Spleen (tissue), 11 donors: ENCODE data around the gene MAP1LC3B2. TPM values are rescaled to one million over a fixed set of nuclear protein-coding genes. Genes with fewer than 3 reads are reported as not detected.

Experiments used
- DNase-seq: peaks from one replicate; pipeline ENCODE4 v3.0.0-alpha.2; 2020
- H3K27ac ChIP-seq, 8 donors: fragments of 200-600 bp; sonication (generic) in 7 of 8; 1 replicate in 4 of 8; 2 replicates in 4 of 8; pipeline versions ENCODE4 v1.5.0 to v1.8.0; 2016 to 2021; ENCODE audit warnings: inconsistent platforms in 4 of 8, mild to moderate bottlenecking in 4 of 8, moderate library complexity in 1 of 8
- H3K27me3 ChIP-seq, 7 donors: fragments of 200-600 bp; sonication (generic) in 6 of 7; replicated peaks in 1 of 7; 1 replicate in 4 of 7; 2 replicates in 3 of 7; pipeline versions ENCODE4 v1.5.0 to v1.8.0; 2016 to 2021; ENCODE audit warnings: inconsistent platforms in 3 of 7, mild to moderate bottlenecking in 1 of 7
- H3K36me3 ChIP-seq, 6 donors: fragments of 200-600 bp; sonication (generic) in 5 of 6; 1 replicate in 4 of 6; 2 replicates in 2 of 6; pipeline versions ENCODE4 v1.5.0 to v1.8.0; 2016 to 2021; ENCODE audit warnings: inconsistent platforms in 2 of 6
- H3K4me1 ChIP-seq, 6 donors: fragments of 200-600 bp; sonication (generic) in 5 of 6; 1 replicate in 3 of 6; 2 replicates in 3 of 6; pipeline versions ENCODE4 v1.5.0 to v1.8.0; 2016 to 2021; ENCODE audit warnings: inconsistent platforms in 3 of 6
- H3K4me3 ChIP-seq, 8 donors: fragments of 200-600 bp; sonication (generic) in 7 of 8; 1 replicate in 4 of 8; 2 replicates in 4 of 8; pipeline versions ENCODE4 v1.5.0 to v1.8.0; 2016 to 2021; ENCODE audit warnings: inconsistent platforms in 4 of 8, mild to moderate bottlenecking in 4 of 8, moderate library complexity in 2 of 8
- H3K9me3 ChIP-seq, 8 donors: fragments of 200-600 bp; sonication (generic) in 7 of 8; 1 replicate in 4 of 8; 2 replicates in 4 of 8; pipeline versions ENCODE4 v1.5.0 to v1.8.0; 2016 to 2021; ENCODE audit warnings: inconsistent platforms in 4 of 8
- POLR2A ChIP-seq, 3 donors: fragments of 450-650 bp; IDR thresholded peaks; one replicate each; pipeline ENCODE4 v1.5.1; 2017; ENCODE audit warnings: antibody characterized with exemption in 3 of 3, mild to moderate bottlenecking in 1 of 3
- POLR2AphosphoS5 ChIP-seq, 3 donors: sonication (generic); formaldehyde crosslinking; IDR thresholded peaks; one replicate each; pipeline ENCODE4 v1.5.1; 2017; ENCODE audit warnings: antibody characterized with exemption in 3 of 3
- whole genome bisulfite sequencing, 5 donors: extraction: QIAGEN DNeasy Blood & Tissue Kit in 3 of 5; methylation state at CpG; one replicate each; pipeline versions ENCODE4 v1.1.5 to v1.1.7; 2013 to 2018; 5-methylcytosine and 5-hydroxymethylcytosine counted together
- intact Hi-C: fragments of 100-400 bp; cut with DNase I; formaldehyde crosslinking; loops from one replicate; pipeline ENCODE4 v1.15.0; 2023; ENCODE audit warnings: low total_unique reads
- polyA plus RNA-seq, 3 donors: library from polyadenylated mRNA; stranded (reverse); fragments of 200-250 nt; gene quantifications; one replicate each; pipeline ENCODE4 v1.2.1, GENCODE V29; 2013
- total RNA-seq, 7 donors: library from RNA; depleted of rRNA in 3 of 7; stranded (reverse); fragments of >200 nt in 3 of 7; fragmentation: NEBNext Ultra II Directional in 4 of 7; extraction: Animal tissue kit (Norgen Biotek cat#: 25700) in 4 of 7; gene quantifications; one replicate each; pipeline versions ENCODE4 v1.1.0 to v1.2.1, GENCODE V29; 2016 to 2021
- TF ChIP-seq, protein P1 (sequence below), 11 experiments: fragments of 200-600 bp in 7 of 11; fragments of 450-650 bp in 4 of 11; sonication (generic) in 4 of 11; IDR thresholded peaks in 8 of 11; conservative IDR thresholded peaks in 3 of 11; 1 replicate in 7 of 11; 2 replicates in 4 of 11; pipeline versions ENCODE4 v1.4.0 to v1.8.0; 2016 to 2021; ENCODE audit warnings: antibody characterized with exemption in 11 of 11, inconsistent platforms in 4 of 11, mild to moderate bottlenecking in 1 of 11
- donor health status: healthy with polysubstance abuse.
- donor health status: DM: no; HTN: no; CAD: no; lungs with moderate emphysema.
- donor health status: DM: no; HTN: no; CAD: no.
- donor health status: Bipolar disorder and iron deficiency.
- donor health status: healthy.
- donor health status: DM: no; HTN: no; CAD: no.
- donor health status: DM: yes; HTN: yes; CAD: no.

Gene MAP1LC3B2
- total and polyA plus RNA-seq, 10 donors = 0.86 to 3.0 (median 1.7) TPM

DNA sequence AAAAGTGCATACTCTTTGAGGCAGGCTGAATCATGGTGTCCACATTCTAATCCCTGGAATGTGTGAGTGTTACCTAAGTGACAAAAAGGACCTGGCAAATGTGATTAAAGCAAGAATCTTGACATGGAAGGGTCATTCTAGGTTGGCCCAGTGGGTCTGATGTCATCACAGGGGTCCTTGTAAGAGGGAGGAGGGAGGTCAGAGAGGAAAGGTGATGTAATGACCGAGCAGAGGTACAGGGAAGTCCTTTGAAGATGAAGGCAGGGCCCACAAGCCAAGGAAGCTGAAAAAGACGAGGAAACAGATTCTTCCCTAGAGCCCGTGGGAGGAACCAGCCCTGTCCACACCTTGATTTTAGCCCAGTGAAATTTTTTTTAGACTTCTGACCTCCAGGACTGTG, 60.1 kb downstream of the MAP1LC3B2 start:
- Histone ChIP-seq H3K4me1 (no peaks in the 10 kb centered on the region), H3K36me3 (no peaks in the 10 kb centered on the region), H3K9me3 (peaks cover 0 to 30% (median 23%) of the 10 kb centered on the region in 8 donors), H3K27ac (no peak overlapping the region), H3K4me3 (no peak overlapping the region), H3K27me3 (no peaks in the 10 kb centered on the region)
- intact Hi-C loops = no loop called here
- DNase-seq = no peak
- TF ChIP-seq, protein P1, sequence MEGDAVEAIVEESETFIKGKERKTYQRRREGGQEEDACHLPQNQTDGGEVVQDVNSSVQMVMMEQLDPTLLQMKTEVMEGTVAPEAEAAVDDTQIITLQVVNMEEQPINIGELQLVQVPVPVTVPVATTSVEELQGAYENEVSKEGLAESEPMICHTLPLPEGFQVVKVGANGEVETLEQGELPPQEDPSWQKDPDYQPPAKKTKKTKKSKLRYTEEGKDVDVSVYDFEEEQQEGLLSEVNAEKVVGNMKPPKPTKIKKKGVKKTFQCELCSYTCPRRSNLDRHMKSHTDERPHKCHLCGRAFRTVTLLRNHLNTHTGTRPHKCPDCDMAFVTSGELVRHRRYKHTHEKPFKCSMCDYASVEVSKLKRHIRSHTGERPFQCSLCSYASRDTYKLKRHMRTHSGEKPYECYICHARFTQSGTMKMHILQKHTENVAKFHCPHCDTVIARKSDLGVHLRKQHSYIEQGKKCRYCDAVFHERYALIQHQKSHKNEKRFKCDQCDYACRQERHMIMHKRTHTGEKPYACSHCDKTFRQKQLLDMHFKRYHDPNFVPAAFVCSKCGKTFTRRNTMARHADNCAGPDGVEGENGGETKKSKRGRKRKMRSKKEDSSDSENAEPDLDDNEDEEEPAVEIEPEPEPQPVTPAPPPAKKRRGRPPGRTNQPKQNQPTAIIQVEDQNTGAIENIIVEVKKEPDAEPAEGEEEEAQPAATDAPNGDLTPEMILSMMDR (IDR thresholded peaks at IDR 0.05 in 8 of 11, conservative IDR thresholded peaks at IDR 0.05 in 3 of 11) = no peak
- TF ChIP-seq POLR2AphosphoS5 (IDR thresholded peaks at IDR 0.05) (no peak), POLR2A (IDR thresholded peaks at IDR 0.05) (no peak)
- 37 to 91% (median 50%) methylated on average over 3 of the region's 3 CpGs for WGBS, 5 donors

DNA sequence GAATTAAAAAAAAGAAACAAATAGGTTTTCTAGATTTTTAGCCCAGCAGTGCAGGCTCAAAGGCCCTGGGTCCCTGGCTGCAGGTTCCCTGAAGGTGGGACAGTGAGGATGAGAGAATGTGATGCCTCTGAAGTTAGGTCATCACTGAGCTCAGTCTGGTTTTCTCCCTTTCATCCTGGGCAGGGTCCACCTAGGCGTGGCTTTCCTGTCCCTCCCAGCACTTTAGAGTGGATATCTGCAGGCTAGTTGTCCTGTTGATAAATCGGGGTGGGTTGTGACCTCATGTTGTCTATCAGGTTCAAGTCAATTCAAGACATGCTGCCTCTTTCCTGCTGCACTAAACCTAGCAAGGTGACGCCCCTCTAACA, 60.9 kb downstream of the MAP1LC3B2 start:
- no peak overlapping the region for H3K27ac ChIP-seq
- H3K27me3 ChIP-seq = no peaks in the 10 kb centered on the region
- no peaks in the 10 kb centered on the region for H3K36me3 ChIP-seq
- intact Hi-C loops = no loop called here
- no peak for DNase-seq
- 65 to 84% (median 71%) methylated on average over 3 of the region's 3 CpGs for WGBS, 5 donors
- H3K9me3 ChIP-seq = peaks cover 0 to 31% (median 23%) of the 10 kb centered on the region in 8 donors
- H3K4me1 ChIP-seq = no peaks in the 10 kb centered on the region
- TF ChIP-seq, protein P1 (IDR thresholded peaks at IDR 0.05 in 8 of 11, conservative IDR thresholded peaks at IDR 0.05 in 3 of 11) = no peak
- TF ChIP-seq POLR2AphosphoS5 (IDR thresholded peaks at IDR 0.05) = no peak
- no peak for TF ChIP-seq POLR2A (IDR thresholded peaks at IDR 0.05)
- no peak overlapping the region for H3K4me3 ChIP-seq

DNA sequence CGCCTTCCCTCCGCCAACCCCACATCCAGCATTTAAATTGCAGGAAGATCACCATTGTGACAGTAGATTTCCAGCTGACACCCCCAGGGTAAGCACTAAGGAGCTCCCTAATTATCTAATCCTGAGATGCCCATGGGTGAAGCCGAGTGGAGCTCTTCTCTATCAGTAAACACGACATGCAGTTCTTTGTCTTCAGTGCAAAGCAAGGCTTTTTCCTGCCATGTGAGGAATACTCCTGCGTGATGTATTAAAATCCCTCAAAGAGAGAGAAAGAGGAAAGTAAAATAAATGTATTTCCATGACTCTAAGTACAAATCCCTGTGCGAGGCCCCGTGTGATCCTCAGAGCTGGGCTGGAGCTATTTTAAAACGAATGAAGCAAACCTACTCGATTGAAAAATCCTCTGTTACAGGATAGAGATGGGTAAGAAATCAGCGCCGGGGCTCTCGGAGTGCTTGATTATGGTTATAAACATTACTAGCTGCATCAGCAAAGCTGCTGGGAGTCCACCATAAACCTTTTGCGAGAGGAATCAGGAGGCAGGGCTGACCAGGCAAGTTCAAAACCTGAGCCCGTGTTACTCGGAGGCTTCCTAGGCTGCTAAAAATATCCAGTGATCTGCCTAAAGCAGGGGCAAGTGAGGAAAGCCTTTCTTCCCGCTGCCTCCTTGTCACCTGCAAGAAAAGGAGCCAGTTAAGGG, 61.5 kb downstream of the MAP1LC3B2 start:
- intact Hi-C loops = no loop called here
- Histone ChIP-seq H3K27me3 (no peaks in the 10 kb centered on the region), H3K4me1 (no peaks in the 10 kb centered on the region), H3K4me3 (no peak overlapping the region), H3K27ac (no peak overlapping the region), H3K9me3 (peaks cover 0 to 31% (median 23%) of the 10 kb centered on the region in 8 donors), H3K36me3 (no peaks in the 10 kb centered on the region)
- no peak for DNase-seq
- TF ChIP-seq POLR2AphosphoS5 (IDR thresholded peaks at IDR 0.05) = no peak
- TF ChIP-seq POLR2A (IDR thresholded peaks at IDR 0.05) = no peak
- TF ChIP-seq, protein P1 (IDR thresholded peaks at IDR 0.05 in 8 of 11, conservative IDR thresholded peaks at IDR 0.05 in 3 of 11) = no peak
- WGBS, 5 donors = 74 to 91% (median 80%) methylated on average over 16 of the region's 16 CpGs

DNA sequence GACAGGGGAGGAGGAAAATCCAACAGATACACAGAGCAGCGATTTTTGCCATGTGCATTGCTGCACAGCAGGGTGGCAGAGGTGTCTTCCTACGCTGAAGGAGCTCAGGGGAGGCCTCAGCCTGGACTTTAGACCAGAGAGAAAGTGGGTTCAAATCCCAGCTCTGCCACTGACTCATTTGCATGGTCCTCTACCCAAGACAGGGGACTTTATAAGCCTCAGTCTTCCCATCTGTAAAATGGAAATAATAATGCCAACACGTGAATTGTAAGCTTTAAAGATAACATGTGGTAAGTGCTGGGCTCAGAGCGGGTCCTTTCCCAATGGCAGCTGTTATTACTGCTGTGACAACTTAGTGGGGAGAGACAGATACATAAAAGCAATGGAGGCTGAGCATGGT, 62.0 kb downstream of the MAP1LC3B2 start:
- intact Hi-C loops = no loop called here
- no peaks in the 10 kb centered on the region for H3K27me3 ChIP-seq
- 77 to 93% (median 86%) methylated on average over 4 of the region's 4 CpGs for WGBS, 5 donors
- no peak for DNase-seq
- no peaks in the 10 kb centered on the region for H3K36me3 ChIP-seq
- no peak overlapping the region for H3K27ac ChIP-seq
- no peaks in the 10 kb centered on the region for H3K4me1 ChIP-seq
- peaks cover 0 to 31% (median 23%) of the 10 kb centered on the region in 8 donors for H3K9me3 ChIP-seq
- TF ChIP-seq, protein P1 (IDR thresholded peaks at IDR 0.05 in 8 of 11, conservative IDR thresholded peaks at IDR 0.05 in 3 of 11) = no peak
- TF ChIP-seq POLR2A (IDR thresholded peaks at IDR 0.05) = no peak
- no peak for TF ChIP-seq POLR2AphosphoS5 (IDR thresholded peaks at IDR 0.05)
- H3K4me3 ChIP-seq = no peak overlapping the region
